H1 (cell line): ENCODE data around the gene DAAM1. TPM values are rescaled to one million over a fixed set of nuclear protein-coding genes. Genes with fewer than 3 reads are reported as not detected.

Experiments
- ATF2 ChIP-seq: IDR thresholded peaks from 2 replicates; pipeline ENCODE4 v1.6.1; 2012; ENCODE audit warnings: low read length, inconsistent platforms
- BACH1 ChIP-seq: IDR thresholded peaks from 2 replicates; pipeline ENCODE4 v1.6.1; 2012; ENCODE audit warnings: low read length, improper control_type of control experiment
- BRCA1 ChIP-seq: IDR thresholded peaks from 2 replicates; pipeline ENCODE4 v1.6.1; 2012; ENCODE audit warnings: low read depth, low read length, improper control_type of control experiment
- CBX5 ChIP-seq: fragments of 300-800, 300-1000 bp; sonication (generic); IDR thresholded peaks from 2 replicates; pipeline ENCODE4 v1.7.1; 2016; ENCODE audit warnings: antibody characterized with exemption, low read length, low read depth
- CTBP2 ChIP-seq: IDR thresholded peaks from 2 replicates; pipeline ENCODE4 v1.7.0; 2011; ENCODE audit warnings: borderline replicate concordance, mild to moderate bottlenecking, moderate library complexity, mixed read lengths, low read length; ENCODE audit not compliant: insufficient read depth, insufficient read length
- SUZ12 ChIP-seq: fragments of 200-600 bp; sonication (generic); IDR thresholded peaks from 2 replicates; pipeline ENCODE4 v1.6.1; 2012; ENCODE audit warnings: mild to moderate bottlenecking, inconsistent platforms, low read length, moderate library complexity, mixed read lengths
- polyA plus RNA-seq, 7 experiments: library from polyadenylated mRNA; depleted of rRNA in 3 of 7; stranded (reverse) in 5 of 7; unstranded in 2 of 7; fragments of >200 nt in 5 of 7; fragments of 200-250 nt in 2 of 7; gene quantifications; 1 replicate in 5 of 7; 2 replicates in 1 of 7; 4 replicates in 1 of 7; pipeline versions ENCODE4 v1.2.1 to v1.2.3, GENCODE V29; 2011 to 2013; ENCODE audit warnings: missing spikeins in 2 of 7, mixed read lengths in 2 of 7
- total RNA-seq: library from RNA; stranded (reverse); fragmentation: NEBNext Ultra II Directional; extraction: Animal tissue kit (Norgen Biotek cat#: 25700); gene quantifications from 2 replicates; pipeline ENCODE4 v1.2.1, GENCODE V29; 2021
- TF ChIP-seq, protein P1 (sequence below): fragments of 300-600 bp; sonication (generic); IDR thresholded peaks from 2 replicates; pipeline ENCODE4 v1.7.1; 2012; ENCODE audit warnings: low read length, moderate library complexity, mild to moderate bottlenecking, inconsistent platforms; ENCODE audit not compliant: insufficient replicate concordance

DAAM1 gene
- total and polyA plus RNA-seq, 2 of the 8 experiments (the other 6 are each of a cell fraction or from before 2014, with no cell fraction given) = 5.0 to 44.9 TPM

- TF ChIP-seq, protein P1, sequence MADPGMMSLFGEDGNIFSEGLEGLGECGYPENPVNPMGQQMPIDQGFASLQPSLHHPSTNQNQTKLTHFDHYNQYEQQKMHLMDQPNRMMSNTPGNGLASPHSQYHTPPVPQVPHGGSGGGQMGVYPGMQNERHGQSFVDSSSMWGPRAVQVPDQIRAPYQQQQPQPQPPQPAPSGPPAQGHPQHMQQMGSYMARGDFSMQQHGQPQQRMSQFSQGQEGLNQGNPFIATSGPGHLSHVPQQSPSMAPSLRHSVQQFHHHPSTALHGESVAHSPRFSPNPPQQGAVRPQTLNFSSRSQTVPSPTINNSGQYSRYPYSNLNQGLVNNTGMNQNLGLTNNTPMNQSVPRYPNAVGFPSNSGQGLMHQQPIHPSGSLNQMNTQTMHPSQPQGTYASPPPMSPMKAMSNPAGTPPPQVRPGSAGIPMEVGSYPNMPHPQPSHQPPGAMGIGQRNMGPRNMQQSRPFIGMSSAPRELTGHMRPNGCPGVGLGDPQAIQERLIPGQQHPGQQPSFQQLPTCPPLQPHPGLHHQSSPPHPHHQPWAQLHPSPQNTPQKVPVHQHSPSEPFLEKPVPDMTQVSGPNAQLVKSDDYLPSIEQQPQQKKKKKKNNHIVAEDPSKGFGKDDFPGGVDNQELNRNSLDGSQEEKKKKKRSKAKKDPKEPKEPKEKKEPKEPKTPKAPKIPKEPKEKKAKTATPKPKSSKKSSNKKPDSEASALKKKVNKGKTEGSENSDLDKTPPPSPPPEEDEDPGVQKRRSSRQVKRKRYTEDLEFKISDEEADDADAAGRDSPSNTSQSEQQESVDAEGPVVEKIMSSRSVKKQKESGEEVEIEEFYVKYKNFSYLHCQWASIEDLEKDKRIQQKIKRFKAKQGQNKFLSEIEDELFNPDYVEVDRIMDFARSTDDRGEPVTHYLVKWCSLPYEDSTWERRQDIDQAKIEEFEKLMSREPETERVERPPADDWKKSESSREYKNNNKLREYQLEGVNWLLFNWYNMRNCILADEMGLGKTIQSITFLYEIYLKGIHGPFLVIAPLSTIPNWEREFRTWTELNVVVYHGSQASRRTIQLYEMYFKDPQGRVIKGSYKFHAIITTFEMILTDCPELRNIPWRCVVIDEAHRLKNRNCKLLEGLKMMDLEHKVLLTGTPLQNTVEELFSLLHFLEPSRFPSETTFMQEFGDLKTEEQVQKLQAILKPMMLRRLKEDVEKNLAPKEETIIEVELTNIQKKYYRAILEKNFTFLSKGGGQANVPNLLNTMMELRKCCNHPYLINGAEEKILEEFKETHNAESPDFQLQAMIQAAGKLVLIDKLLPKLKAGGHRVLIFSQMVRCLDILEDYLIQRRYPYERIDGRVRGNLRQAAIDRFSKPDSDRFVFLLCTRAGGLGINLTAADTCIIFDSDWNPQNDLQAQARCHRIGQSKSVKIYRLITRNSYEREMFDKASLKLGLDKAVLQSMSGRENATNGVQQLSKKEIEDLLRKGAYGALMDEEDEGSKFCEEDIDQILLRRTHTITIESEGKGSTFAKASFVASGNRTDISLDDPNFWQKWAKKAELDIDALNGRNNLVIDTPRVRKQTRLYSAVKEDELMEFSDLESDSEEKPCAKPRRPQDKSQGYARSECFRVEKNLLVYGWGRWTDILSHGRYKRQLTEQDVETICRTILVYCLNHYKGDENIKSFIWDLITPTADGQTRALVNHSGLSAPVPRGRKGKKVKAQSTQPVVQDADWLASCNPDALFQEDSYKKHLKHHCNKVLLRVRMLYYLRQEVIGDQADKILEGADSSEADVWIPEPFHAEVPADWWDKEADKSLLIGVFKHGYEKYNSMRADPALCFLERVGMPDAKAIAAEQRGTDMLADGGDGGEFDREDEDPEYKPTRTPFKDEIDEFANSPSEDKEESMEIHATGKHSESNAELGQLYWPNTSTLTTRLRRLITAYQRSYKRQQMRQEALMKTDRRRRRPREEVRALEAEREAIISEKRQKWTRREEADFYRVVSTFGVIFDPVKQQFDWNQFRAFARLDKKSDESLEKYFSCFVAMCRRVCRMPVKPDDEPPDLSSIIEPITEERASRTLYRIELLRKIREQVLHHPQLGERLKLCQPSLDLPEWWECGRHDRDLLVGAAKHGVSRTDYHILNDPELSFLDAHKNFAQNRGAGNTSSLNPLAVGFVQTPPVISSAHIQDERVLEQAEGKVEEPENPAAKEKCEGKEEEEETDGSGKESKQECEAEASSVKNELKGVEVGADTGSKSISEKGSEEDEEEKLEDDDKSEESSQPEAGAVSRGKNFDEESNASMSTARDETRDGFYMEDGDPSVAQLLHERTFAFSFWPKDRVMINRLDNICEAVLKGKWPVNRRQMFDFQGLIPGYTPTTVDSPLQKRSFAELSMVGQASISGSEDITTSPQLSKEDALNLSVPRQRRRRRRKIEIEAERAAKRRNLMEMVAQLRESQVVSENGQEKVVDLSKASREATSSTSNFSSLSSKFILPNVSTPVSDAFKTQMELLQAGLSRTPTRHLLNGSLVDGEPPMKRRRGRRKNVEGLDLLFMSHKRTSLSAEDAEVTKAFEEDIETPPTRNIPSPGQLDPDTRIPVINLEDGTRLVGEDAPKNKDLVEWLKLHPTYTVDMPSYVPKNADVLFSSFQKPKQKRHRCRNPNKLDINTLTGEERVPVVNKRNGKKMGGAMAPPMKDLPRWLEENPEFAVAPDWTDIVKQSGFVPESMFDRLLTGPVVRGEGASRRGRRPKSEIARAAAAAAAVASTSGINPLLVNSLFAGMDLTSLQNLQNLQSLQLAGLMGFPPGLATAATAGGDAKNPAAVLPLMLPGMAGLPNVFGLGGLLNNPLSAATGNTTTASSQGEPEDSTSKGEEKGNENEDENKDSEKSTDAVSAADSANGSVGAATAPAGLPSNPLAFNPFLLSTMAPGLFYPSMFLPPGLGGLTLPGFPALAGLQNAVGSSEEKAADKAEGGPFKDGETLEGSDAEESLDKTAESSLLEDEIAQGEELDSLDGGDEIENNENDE = no peak
- no peak for TF ChIP-seq SUZ12
- TF ChIP-seq ATF2 = no peak
- TF ChIP-seq BRCA1 = no peak
- TF ChIP-seq CTBP2 = no peak
- no peak for TF ChIP-seq CBX5
- no peak for TF ChIP-seq BACH1
Measured at GRCh38 chr14:59313658-59314608, 125.5 kb downstream of the DAAM1 start (continued).
